SU-DHL-6 (cell line): ENCODE data around the gene DEDD.
A peak's percentile ranks its signal among the peaks of the same experiment; 100 is the strongest.

Experiments
- H2AFZ ChIP-seq: fragments of 200-600 bp; sonication (generic); 2 replicates; pipeline ENCODE4 v1.6.1; 2014; ENCODE audit warnings: low read depth, mild to moderate bottlenecking, moderate library complexity, mixed read lengths, antibody characterized with exemption, low read length; ENCODE audit not compliant: severe bottlenecking
- H3F3A ChIP-seq: fragments of 200-600 bp; shearing (Covaris generic); 2 replicates; pipeline ENCODE4 v1.6.0; 2016; ENCODE audit warnings: antibody characterized with exemption, mild to moderate bottlenecking; ENCODE audit not compliant: insufficient read depth
- H3K27ac ChIP-seq: fragments of 200-600 bp; sonication (generic); 2 replicates; pipeline ENCODE4 v1.5.1; 2016; ENCODE audit warnings: low read depth, mild to moderate bottlenecking, low read length, moderate library complexity, mixed read lengths
- H3K27me3 ChIP-seq: fragments of 200-600 bp; sonication (generic), shearing (Covaris generic); 2 replicates; pipeline ENCODE4 v1.6.0; 2014; ENCODE audit warnings: mild to moderate bottlenecking, low read length
- H3K36me3 ChIP-seq: fragments of 200-600 bp; sonication (generic); 2 replicates; pipeline ENCODE4 v1.6.1; 2014; ENCODE audit warnings: mild to moderate bottlenecking, low read length, mixed read lengths
- H3K4me2 ChIP-seq: fragments of 300-600, 200-600 bp; shearing (Covaris generic), sonication (generic); 2 replicates; pipeline ENCODE4 v1.6.0; 2014; ENCODE audit warnings: low read length, low read depth, mild to moderate bottlenecking; ENCODE audit not compliant: poor library complexity, severe bottlenecking
- H3K4me3 ChIP-seq: fragments of 200-600 bp; sonication (generic); 2 replicates; pipeline ENCODE4 v1.5.1; 2014; ENCODE audit warnings: antibody characterized with exemption, low read length, mild to moderate bottlenecking, mixed read lengths; ENCODE audit not compliant: insufficient read depth, poor library complexity, severe bottlenecking
- H3K79me2 ChIP-seq: fragments of 200-600 bp; sonication (generic); 2 replicates; pipeline ENCODE4 v1.6.1; 2014; ENCODE audit warnings: mild to moderate bottlenecking, low read length, moderate library complexity; ENCODE audit not compliant: insufficient read depth
- H3K9ac ChIP-seq: fragments of 200-600 bp; sonication (generic); 2 replicates; pipeline ENCODE4 v1.7.0; 2014; ENCODE audit warnings: mild to moderate bottlenecking, low read length
- H3K9me2 ChIP-seq: fragments of 200-600 bp; sonication (generic); replicated peaks from 2 replicates; pipeline ENCODE4 v1.6.1; 2014; ENCODE audit warnings: low read length; ENCODE audit not compliant: insufficient read depth
- H3K9me3 ChIP-seq: fragments of 200-600 bp; sonication (generic); 2 replicates; pipeline ENCODE4 v1.6.1; 2014; ENCODE audit warnings: low read length, mixed read lengths; ENCODE audit not compliant: insufficient read depth
- H4K20me1 ChIP-seq: fragments of 200-600 bp; sonication (generic); 2 replicates; pipeline ENCODE4 v1.6.1; 2014; ENCODE audit warnings: low read depth, mild to moderate bottlenecking, antibody characterized with exemption, low read length, moderate library complexity, mixed read lengths
- EZH2phosphoT487 ChIP-seq: fragments of 200-600 bp; sonication (generic), shearing (Covaris generic); conservative IDR thresholded peaks from 2 replicates; pipeline ENCODE4 v1.6.1; 2018; ENCODE audit warnings: mild to moderate bottlenecking, antibody characterized with exemption, low read length, moderate library complexity, mixed read lengths
- TF ChIP-seq, protein P1 (sequence below): fragments of 200-600 bp; sonication (generic); IDR thresholded peaks from one replicate; pipeline ENCODE4 v1.5.1; 2017; ENCODE audit warnings: antibody characterized with exemption, mild to moderate bottlenecking, low read length, moderate library complexity; ENCODE audit not compliant: insufficient read depth, poor library complexity, severe bottlenecking

DEDD gene

DNA sequence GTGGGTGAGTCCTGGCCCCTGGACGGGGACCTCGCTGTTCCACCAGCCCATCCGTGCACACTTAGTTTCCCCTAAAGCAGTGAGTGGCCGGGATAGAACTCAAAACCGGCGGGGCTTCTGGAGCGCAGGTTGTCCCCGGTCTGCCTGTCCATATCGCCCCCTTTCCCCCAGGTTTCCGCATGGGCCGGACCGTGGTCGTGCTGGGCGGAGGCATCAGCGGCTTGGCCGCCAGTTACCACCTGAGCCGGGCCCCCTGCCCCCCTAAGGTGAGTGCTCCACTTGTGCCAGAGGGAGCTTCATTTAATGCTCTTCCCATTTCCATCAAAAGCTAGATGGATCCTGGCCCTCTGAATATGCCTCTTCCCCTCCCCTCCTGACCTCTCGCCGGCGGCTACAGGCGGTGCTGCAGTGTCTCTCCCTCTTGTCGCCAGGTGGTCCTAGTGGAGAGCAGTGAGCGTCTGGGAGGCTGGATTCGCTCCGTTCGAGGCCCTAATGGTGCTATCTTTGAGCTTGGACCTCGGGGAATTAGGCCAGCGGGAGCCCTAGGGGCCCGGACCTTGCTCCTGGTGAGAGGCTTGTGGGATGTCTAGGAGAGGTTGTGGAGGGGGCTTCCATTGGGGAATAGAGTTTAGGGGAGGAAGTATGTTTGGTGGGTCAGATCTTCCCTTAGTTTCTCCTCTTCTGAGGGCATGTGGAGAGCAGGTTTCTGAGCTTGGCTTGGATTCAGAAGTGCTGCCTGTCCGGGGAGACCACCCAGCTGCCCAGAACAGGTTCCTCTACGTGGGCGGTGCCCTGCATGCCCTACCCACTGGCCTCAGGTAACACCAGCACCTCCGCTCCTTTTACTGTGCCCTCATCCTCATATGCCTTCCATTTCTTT is 34.4 kb upstream of the DEDD start:
- TF ChIP-seq, protein P1, sequence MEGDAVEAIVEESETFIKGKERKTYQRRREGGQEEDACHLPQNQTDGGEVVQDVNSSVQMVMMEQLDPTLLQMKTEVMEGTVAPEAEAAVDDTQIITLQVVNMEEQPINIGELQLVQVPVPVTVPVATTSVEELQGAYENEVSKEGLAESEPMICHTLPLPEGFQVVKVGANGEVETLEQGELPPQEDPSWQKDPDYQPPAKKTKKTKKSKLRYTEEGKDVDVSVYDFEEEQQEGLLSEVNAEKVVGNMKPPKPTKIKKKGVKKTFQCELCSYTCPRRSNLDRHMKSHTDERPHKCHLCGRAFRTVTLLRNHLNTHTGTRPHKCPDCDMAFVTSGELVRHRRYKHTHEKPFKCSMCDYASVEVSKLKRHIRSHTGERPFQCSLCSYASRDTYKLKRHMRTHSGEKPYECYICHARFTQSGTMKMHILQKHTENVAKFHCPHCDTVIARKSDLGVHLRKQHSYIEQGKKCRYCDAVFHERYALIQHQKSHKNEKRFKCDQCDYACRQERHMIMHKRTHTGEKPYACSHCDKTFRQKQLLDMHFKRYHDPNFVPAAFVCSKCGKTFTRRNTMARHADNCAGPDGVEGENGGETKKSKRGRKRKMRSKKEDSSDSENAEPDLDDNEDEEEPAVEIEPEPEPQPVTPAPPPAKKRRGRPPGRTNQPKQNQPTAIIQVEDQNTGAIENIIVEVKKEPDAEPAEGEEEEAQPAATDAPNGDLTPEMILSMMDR, result no peak
- no peak for TF ChIP-seq EZH2phosphoT487
- Histone ChIP-seq H3K4me3 (peak overlapping the region; percentile 78), H3K9ac (peak overlapping the region; percentile 81), H2AFZ (peak overlapping the region; percentile 69), H3K27me3 (no peaks in the 10 kb centered on the region), H4K20me1 (no peaks in the 10 kb centered on the region), H3K27ac (peak overlapping the region; percentile 42), H3K79me2 (no peaks in the 10 kb centered on the region; the same call in 1 of the 2 replicates), H3F3A (0 out of 2 replicates have a peak, but pooled peaks cover 8% of the 10 kb centered on the region), H3K4me2 (peak overlapping the region; percentile 93), H3K36me3 (no peaks in the 10 kb centered on the region), H3K9me3 (no peaks in the 10 kb centered on the region), H3K9me2 (no peaks in the 10 kb centered on the region)

DNA sequence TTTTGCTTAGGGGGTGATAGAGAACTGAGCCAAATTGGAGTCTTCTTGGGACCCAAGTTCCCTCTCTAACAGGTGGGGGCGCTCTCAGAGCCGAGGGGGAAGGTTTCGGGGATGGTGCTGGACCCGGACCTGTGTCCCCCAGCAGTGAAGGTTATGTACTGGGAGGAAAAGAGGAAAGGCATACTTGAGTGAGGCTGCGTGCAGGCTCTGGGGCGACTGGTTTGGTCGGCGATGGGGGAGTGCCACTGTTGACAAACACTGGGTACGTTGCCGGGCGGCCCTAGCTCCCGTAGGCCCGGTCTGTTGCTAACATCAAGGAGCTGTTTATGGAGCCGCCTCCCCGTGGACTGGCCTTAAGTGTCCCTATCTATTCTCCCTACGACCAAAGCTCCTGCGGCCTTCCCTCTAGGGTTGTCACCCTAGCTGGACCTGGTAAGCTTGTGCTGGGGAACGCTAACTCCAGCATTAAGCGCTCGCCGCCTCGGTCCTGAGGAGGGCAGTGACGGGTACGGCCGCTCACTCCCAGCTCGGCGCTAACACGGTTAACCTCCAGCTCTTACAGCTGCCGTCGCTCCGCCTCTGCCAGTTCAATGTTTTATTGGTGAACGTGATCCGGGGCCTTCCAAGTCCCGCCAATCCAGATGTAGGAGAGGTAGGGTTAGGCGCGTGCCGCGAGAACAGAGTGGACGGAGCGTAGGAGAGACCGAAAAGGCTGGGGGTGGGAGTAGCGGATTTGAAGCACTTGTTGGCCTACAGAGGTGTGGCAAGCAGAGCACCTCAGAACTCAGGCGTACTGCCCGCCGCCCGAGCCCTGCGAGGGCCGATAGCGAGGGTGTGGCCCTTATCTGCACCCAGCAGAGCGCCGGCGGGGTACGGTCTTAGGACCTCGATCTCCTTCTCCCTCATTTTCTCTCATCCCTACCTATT is 33.5 kb upstream of the DEDD start, which contains the start of gene PPOX:
Gene PPOX, plus strand, starts transcription at position 685 of the 927 bp plus-strand sequence. CDS start 422 bp downstream, outside the sequence.
- H3F3A ChIP-seq, result 0 out of 2 replicates have a peak, but pooled peaks cover 8% of the 10 kb centered on the region
- TF ChIP-seq, protein P1, result peak; percentile 83
- TF ChIP-seq EZH2phosphoT487, result no peak
- no peaks in the 10 kb centered on the region for H4K20me1 ChIP-seq
- H3K27me3 ChIP-seq, result no peaks in the 10 kb centered on the region
- no peaks in the 10 kb centered on the region for H3K36me3 ChIP-seq
- H3K9me2 ChIP-seq, result no peaks in the 10 kb centered on the region
- H3K27ac ChIP-seq, result peak within 1 kb of the TSS; percentile 42
- peak within 1 kb of the TSS; percentile 81 for H3K9ac ChIP-seq
- no peaks in the 10 kb centered on the region for H3K9me3 ChIP-seq
- peak within 1 kb of the TSS; percentile 69 for H2AFZ ChIP-seq
- no peaks in the 10 kb centered on the region; the same call in 1 of the 2 replicates for H3K79me2 ChIP-seq
- H3K4me2 ChIP-seq, result peak within 1 kb of the TSS; percentile 93
- H3K4me3 ChIP-seq, result peak within 1 kb of the TSS; percentile 78

DNA sequence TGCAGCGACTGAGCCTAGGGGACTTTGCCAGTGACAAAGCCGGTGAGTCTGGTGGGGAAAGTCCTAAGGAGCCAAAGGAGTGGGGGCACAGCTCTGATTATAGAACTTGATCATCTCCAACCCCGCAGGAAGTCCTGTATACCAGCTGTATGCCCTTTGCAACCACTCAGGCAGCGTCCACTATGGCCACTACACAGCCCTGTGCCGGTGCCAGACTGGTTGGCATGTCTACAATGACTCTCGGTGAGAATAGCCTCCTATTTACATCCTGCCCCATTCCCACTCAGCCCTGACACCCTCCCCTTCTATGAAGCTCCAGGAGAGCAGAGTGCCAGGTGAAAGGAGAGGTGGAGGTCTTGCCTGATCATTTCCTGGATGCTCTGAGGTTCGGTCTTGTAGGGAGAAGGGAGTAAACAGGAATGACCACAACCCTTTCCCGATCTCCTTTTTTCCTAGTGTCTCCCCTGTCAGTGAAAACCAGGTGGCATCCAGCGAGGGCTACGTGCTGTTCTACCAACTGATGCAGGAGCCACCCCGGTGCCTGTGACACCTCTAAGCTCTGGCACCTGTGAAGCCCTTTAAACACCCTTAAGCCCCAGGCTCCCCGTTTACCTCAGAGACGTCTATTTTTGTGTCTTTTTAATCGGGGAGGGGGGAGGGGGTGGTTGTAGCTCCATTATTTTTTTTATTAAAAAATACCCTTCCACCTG is 32.6 kb upstream of the DEDD start:
- H3K36me3 ChIP-seq, result no peaks in the 10 kb centered on the region
- H3K9me3 ChIP-seq, result no peaks in the 10 kb centered on the region
- H3K9ac ChIP-seq, result peak overlapping the region; percentile 81
- peak overlapping the region; percentile 41; the same call in 1 of the 2 replicates for H3K27ac ChIP-seq
- H3K9me2 ChIP-seq, result no peaks in the 10 kb centered on the region
- 0 out of 2 replicates have a peak, but pooled peaks cover 8% of the 10 kb centered on the region for H3F3A ChIP-seq
- no peaks in the 10 kb centered on the region for H4K20me1 ChIP-seq
- peaks cover 1% of the 10 kb centered on the region; the same call in 1 of the 2 replicates for H3K79me2 ChIP-seq
- H3K27me3 ChIP-seq, result no peaks in the 10 kb centered on the region
- H2AFZ ChIP-seq, result no peak overlapping the region
- no peak for TF ChIP-seq EZH2phosphoT487
- TF ChIP-seq, protein P1, result no peak
- peak overlapping the region; percentile 93 for H3K4me2 ChIP-seq
- no peak overlapping the region for H3K4me3 ChIP-seq
